RCC 7860 (cell line): ENCODE data around the gene AGTRAP.

Source experiments
- DNase-seq: peaks from one replicate; pipeline ENCODE4 v3.0.0-alpha.2; 2015; ENCODE audit warnings: low spot score
- FAIRE-seq: peaks from 2 replicates; lab custom pipeline; 2012; peaks lifted over from hg19 to GRCh38; lab: Jason Lieb, UNC

Gene AGTRAP, protein sequence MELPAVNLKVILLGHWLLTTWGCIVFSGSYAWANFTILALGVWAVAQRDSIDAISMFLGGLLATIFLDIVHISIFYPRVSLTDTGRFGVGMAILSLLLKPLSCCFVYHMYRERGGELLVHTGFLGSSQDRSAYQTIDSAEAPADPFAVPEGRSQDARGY

DNA sequence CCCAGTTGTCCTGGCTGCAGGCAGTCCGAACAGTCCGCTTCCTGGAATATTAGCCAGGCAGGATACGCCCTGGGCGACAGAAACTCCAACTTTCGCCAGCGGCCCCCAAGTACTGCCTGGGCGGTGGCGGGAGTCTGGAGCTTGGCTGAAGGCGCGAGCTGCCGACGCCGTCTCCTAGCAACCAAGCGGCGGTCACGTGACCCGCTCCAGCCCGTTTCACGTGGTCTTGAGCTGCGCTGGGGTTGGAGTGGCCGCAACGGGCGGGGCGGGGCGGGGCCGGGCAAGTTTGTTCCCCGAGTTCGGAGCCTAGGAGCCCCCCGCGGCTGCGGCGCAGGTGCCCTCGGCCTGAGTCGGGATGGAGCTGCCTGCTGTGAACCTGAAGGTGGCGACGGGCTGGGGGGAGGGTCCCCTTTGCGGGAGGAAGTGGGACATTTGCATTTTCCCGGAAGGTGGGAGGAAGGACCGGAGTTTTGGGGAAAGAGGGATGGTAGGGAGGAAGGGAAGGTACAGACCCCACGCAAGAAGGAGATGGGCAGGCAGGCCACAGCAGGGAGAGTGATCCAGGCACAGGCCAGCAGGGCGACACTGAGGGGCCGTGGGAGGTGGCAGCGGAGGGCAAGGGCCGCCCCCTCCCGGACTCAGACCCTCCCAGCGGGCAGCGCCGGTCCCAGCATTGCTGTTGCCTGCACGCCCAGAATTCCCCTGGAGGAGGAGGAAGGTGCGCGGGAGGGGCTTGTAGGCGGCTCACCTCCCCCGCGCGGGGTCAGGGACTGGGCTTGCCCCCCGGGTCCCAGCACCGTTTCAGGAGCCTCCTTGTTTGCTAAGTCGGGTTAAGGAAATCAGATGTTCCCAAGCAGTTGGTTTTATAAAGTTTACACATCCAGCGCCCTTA is at the start of gene AGTRAP:
Gene AGTRAP, plus strand, starts transcription at position 283 of the 892 bp plus-strand sequence. Its CDS starts 73 bp downstream, at position 356.
- no peak for FAIRE-seq
- DNase-seq, result peak; percentile 79

DNA sequence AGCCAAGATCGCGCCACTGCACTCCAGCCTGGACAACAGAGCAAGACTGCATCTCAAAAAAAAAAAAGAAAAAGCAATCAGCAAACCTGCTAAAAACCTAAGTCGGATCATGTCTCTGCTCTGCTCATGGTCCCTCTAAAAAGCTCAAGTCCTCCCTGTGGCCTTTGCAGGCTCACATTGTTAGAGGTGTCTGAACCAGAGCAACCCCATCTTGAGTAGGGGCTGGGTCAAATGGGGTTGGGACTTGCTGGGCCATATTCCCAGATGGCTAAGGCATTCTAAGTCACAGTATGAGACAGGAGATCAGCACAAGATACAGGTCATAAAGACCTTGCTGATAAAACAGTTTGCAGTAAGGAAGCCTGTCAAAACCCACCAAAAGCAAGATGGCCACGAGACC is 47.4 kb upstream of the AGTRAP start:
- FAIRE-seq, result no peak

DNA sequence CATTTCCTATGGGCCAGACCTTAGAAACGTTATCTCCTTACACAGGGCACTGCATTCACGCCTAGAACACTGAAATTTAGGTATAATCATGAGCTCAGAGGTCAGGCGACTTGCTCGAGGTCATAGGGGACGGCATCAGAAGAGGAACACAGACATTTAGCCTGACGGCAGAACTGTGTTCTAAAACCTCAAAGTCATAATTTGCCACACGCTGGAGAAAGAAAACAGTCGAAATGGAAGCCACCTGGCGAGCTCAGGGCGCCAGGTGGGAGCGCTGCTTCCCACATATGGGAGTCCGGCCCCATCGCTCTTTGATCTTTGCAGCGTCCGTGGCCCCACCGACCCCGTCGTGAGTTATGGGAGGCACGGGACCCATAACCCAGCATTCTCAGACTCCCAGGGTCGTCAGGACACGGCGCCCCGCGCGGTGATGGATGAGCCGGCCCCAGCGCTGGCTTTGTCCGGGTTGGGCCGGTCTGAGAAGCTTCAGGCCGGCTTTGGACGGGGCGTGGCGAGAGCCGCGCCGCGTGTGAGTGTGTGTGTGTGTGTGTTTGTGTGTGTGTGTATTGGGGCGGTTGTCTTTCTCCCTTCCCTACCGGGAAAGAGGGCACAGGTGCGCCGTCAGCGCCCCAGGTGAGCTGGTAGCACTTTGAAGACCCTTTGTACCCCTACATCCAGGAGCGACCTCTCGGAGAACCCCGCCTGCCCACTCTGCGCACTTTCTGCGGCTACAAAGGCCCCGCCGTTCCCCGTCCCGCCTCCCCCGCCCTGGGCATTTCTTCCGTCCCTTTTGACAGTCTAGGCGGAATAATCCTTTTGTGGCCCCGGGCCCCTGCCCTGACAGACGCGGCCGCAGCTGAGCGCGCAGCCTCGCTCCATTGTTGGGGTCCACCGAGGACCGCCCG is 45.3 kb upstream of the AGTRAP start:
- DNase-seq (no peak), FAIRE-seq (no peak)

More for the DNA sequence above, 47.4 kb upstream of the AGTRAP start:
- no peak for DNase-seq

DNA sequence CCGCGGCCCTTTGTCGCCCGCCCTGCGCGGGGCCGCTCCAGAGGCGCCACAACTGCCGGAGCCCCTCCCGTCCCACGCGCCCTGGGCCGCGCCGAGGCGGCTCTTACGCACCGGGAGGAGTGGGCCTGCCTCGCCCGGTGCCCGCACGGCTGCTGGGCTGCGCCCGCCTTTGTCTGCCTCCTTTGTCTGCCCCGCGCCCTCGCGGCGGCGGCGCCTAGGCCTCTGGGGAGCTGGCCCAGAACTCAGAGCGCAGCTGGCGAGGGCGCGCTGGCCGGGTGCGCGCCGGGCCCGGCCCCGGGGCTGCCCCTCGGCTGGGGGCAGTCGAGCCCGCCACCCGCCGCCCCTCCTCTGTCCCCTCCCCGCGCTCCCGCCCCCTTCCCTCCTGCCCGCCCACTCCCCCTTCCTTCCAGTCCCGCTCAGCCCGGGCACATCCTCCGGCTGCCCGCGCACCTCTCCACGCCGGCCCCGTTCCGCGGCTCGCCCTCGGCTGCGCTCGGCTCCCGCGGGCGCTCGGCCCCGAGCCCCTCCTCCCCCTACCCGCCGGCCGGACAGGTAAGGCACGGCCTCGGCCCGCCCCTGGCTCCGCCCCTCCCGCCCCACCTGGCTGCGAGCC is 44.5 kb upstream of the AGTRAP start, which contains the start of gene DRAXIN:
Gene DRAXIN, plus strand, starts transcription at position 409 of the 613 bp plus-strand sequence. CDS start 14,549 bp downstream, outside the sequence.
- no peak for FAIRE-seq

GRCh38 chr1:11691928-11692711 is 43.8 kb upstream of the AGTRAP start:
- DNase-seq (no peak), FAIRE-seq (no peak)

More for the DNA sequence above, 44.5 kb upstream of the AGTRAP start, which contains the start of gene DRAXIN:
- no peak for DNase-seq

DNA sequence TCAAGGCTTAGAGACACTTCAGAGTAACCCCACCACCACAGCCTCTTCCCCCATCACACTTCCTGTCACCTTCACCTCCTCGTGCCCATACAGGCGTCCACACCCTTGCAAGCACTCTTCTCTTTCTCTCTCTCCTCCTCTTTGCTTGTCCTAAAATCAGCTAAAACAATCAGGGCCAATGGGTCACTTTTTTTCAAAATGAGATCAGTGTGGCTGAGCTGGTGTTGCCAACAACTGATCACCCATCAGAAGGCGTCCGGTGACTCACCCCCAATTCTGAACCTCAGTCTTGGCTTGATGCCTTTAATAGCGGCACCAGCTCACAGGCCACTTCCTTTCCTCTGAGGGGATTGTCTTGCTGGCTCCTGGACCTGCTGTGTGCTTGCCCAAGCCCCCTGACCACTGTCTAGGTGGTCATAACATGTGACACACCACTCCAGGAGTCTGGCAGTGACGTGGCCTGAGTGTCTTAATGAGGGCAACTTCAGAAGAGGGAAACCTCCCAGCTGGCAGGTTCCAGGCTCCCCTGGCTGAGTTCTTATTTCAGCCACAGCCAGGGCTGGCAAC is 42.8 kb upstream of the AGTRAP start:
- FAIRE-seq, result peak; percentile 84
- DNase-seq, result peak; percentile 89

DNA sequence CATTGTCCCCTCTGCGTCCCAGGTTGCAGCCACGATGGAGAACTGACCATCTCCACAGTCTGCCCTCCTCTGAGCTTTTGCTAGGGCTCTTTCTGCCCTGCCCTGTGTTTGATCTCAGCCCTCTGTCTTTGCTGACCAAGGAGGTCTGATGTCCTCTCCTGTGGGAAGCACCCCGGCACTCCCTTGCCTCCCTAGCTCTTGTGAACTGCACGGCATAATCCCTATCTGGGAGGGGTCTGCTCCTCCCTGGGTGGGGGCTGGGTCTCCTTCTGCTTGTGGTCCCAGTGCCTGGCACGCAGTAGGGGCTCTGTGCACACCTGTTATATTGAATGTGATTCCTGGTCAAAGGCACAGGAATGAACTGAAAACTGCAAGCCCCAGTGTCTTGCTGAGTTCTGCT is 42.0 kb upstream of the AGTRAP start:
- DNase-seq (no peak), FAIRE-seq (no peak)

GRCh38 chr1:11695861-11696260 is 40.1 kb upstream of the AGTRAP start:
- no peak for DNase-seq
- FAIRE-seq, result no peak

GRCh38 chr1:11697188-11697892 is 38.6 kb upstream of the AGTRAP start:
- no peak for DNase-seq
- no peak for FAIRE-seq

GRCh38 chr1:11697893-11698210 is 38.1 kb upstream of the AGTRAP start:
- FAIRE-seq (no peak), DNase-seq (no peak)

DNA sequence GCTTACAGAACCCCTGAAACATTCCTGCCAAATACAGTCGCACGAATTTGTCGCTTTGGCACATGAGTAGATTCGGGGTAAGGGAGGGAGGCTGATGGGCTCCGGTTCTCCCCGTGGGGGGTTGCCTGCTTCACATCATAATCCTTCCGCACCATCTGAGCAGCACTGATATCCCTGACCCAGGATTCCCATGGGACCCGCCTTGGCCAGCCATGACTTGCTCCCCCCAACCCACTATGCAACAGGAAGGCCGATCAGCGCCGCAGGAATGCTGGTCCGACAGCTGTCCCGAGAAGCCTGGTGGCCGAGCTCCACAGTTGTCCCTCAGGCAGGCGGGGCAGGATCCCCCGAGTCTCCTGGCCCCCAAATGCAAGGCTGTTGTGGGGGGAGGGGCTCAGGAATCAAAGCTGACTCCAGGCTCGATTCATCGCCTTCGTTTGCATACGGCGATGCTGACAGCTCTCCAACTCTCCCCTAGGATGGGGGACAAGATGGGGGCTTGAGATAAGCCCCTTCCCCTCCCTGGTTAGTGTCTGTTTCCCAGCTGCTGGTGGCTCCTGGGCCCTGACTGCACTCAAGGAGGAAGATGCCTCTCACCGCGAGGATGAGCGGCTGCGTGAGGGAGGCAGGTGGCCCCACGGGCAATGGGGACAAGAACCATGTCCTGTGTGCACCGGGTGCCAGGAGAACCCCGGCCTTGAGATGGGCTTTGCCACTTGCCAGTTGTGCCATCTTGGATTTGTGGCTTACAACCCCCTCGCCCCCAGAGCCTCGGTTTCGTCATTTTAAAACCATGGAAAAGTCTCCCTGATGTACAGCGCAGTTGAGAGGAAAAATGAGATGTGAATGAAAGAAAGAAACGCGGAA is 35.1 kb upstream of the AGTRAP start:
- DNase-seq (no peak), FAIRE-seq (no peak)

GRCh38 chr1:11701551-11701961 is 34.4 kb upstream of the AGTRAP start:
- FAIRE-seq (no peak), DNase-seq (no peak)

DNA sequence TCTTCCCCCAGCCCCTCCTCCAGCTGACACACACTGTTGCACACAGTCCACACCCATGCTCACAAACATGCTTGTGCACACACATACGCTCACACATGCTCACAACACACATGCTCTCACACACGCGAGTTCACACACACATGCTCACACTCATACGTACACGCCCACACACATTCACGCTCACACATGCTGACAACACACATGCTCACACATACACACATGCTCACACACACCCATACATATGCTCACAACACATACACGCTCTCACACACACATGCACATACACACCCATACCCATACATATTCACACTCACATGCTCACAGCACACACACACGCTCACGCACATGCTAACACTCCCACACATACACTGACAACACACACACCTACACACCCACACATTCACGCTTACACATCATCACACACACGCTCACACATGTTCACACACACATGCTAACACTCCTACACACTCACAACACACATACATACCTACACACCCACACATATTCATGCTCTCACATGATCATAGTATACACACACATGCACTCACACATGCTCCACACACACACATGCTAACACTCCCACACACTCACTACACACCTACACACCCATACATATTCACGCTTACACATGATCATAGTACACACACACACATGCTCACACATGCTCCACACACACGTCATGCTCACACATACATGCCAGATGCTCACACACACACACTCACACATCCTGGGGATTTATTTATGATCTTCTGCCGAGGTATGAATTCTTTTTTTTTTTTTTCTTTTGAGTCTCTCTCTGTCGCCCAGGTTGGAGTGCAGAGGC is 33.7 kb upstream of the AGTRAP start:
- DNase-seq (no peak), FAIRE-seq (no peak)

GRCh38 chr1:11703357-11704193 is 32.4 kb upstream of the AGTRAP start:
- FAIRE-seq, result no peak
- DNase-seq, result no peak

- FAIRE-seq, result no peak
- no peak for DNase-seq
These were observed 31.8 kb upstream of the AGTRAP start for GRCh38 chr1:11704194-11704529.

DNA sequence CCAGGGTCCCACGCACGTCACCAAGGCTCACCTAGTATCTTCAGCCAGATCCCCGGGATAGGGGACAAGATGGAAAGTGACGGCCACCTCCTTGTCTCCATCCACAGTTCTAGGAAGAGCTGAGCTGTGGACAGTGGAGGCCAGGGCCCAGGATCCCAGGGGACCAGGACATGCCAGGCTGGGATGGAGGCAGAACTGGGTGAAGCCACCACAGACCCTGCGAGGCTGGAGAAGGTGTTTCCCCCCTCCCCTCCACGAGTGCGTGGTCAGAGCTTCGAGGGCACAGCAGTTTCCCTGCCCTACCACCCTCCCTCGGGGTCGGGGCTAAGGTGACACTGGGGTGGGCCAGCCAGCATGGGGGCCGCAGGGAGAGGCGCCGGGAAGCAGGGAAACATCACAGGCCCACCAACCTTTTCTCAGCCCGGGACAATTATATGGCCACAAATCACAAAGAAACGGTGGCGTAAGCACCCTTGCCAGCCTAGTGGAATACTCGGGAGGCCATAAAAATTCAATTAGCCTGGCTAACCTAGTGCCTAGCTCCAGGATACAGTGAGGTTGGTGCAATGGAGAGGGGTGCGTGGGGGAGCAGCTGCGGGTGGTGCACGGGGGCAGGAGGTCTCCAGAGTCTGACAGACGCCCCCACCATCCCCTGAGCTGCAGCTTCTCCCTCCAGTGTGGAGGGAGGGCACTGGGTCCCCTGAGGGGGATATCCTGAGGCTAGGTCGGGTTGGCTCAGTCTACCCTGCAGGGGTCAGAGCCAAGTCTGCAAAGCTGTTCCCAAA is 31.1 kb upstream of the AGTRAP start:
- no peak for FAIRE-seq
- DNase-seq, result no peak
